ENCODE measurements around the gene PRKN.

PRKN gene

GRCh38 chr6:162700966-162701365 lies 26.6 kb downstream of the PRKN start:
- in situ Hi-C loops (cut with HindIII; ENCODE audit: low sequenced_read_pairs) = no loop called here
- TF ChIP-seq CTCF (IDR thresholded peaks at IDR 0.05; ENCODE audit: low read depth, low read length) = no peak
- H3K4me3 ChIP-seq (ENCODE audit: low read depth, low read length) = no peak overlapping the region
- DNase-seq (ENCODE audit: low read depth, low spot score) = no peak

GRCh38 chr6:162699961-162700360 lies 27.6 kb downstream of the PRKN start:
- no peak for DNase-seq (ENCODE audit: low read depth, low spot score)
- no peak overlapping the region for H3K4me3 ChIP-seq (ENCODE audit: low read depth, low read length)
- in situ Hi-C loops (cut with HindIII; ENCODE audit: low sequenced_read_pairs) = no loop called here
- no peak for TF ChIP-seq CTCF (IDR thresholded peaks at IDR 0.05; ENCODE audit: low read depth, low read length)

GRCh38 chr6:162698440-162698839 lies 29.1 kb downstream of the PRKN start:
- no peak for TF ChIP-seq CTCF (IDR thresholded peaks at IDR 0.05; ENCODE audit: low read depth, low read length)
- DNase-seq (ENCODE audit: low read depth, low spot score) = no peak
- H3K4me3 ChIP-seq (ENCODE audit: low read depth, low read length) = no peak overlapping the region
- in situ Hi-C loops (cut with HindIII; ENCODE audit: low sequenced_read_pairs) = no loop called here

GRCh38 chr6:162697872-162698403 lies 29.6 kb downstream of the PRKN start:
- no peak overlapping the region for H3K4me3 ChIP-seq (ENCODE audit: low read depth, low read length)
- no peak for DNase-seq (ENCODE audit: low read depth, low spot score)
- in situ Hi-C loops (cut with HindIII; ENCODE audit: low sequenced_read_pairs) = no loop called here
- no peak for TF ChIP-seq CTCF (IDR thresholded peaks at IDR 0.05; ENCODE audit: low read depth, low read length)

- no peak overlapping the region for H3K4me3 ChIP-seq (ENCODE audit: low read depth, low read length)
- in situ Hi-C loops (cut with HindIII; ENCODE audit: low sequenced_read_pairs) = no loop called here
- no peak for TF ChIP-seq CTCF (IDR thresholded peaks at IDR 0.05; ENCODE audit: low read depth, low read length)
- DNase-seq (ENCODE audit: low read depth, low spot score) = no peak
Observed at GRCh38 chr6:162690158-162690557, 37.4 kb downstream of the PRKN start.

GRCh38 chr6:162688751-162689345 lies 38.7 kb downstream of the PRKN start:
- H3K4me3 ChIP-seq (ENCODE audit: low read depth, low read length) = no peak overlapping the region
- TF ChIP-seq CTCF (IDR thresholded peaks at IDR 0.05; ENCODE audit: low read depth, low read length) = no peak
- in situ Hi-C loops (cut with HindIII; ENCODE audit: low sequenced_read_pairs) = no loop called here
- DNase-seq (ENCODE audit: low read depth, low spot score) = no peak

Measured in astrocyte of the spinal cord (primary cell).